ENCODE data around the gene RNF169.

DNA sequence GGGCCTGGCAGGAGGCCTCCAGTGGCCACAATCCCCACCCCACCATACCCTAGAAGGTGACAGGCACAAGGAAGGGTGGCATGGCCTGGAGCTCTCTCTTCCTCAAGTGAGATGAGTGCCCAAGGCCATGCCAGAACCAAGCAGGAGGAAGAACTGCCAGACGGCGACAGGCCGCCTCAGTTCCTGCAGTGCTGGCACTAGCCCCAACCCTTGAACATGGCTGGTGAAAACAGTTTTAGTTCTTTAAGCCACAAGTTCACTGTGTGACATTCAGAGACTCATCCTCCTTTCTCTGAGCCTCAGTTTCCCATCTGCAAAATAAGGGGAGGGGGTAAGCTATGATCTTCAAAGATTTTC, 27.2 kb upstream of the RNF169 start:
- TF ChIP-seq, protein P1, sequence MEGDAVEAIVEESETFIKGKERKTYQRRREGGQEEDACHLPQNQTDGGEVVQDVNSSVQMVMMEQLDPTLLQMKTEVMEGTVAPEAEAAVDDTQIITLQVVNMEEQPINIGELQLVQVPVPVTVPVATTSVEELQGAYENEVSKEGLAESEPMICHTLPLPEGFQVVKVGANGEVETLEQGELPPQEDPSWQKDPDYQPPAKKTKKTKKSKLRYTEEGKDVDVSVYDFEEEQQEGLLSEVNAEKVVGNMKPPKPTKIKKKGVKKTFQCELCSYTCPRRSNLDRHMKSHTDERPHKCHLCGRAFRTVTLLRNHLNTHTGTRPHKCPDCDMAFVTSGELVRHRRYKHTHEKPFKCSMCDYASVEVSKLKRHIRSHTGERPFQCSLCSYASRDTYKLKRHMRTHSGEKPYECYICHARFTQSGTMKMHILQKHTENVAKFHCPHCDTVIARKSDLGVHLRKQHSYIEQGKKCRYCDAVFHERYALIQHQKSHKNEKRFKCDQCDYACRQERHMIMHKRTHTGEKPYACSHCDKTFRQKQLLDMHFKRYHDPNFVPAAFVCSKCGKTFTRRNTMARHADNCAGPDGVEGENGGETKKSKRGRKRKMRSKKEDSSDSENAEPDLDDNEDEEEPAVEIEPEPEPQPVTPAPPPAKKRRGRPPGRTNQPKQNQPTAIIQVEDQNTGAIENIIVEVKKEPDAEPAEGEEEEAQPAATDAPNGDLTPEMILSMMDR (IDR thresholded peaks at IDR 0.05; ENCODE audit: low read length), result no peak
- no peak for TF ChIP-seq EZH2 (optimal IDR thresholded peaks at IDR 0.05; ENCODE audit: low read depth, low read length)
- no peak for TF ChIP-seq EZH2phosphoT487 (IDR thresholded peaks at IDR 0.05; ENCODE audit: low read length)

All from MM.1S (cell line).